Measurements from ENCODE around the gene RING1. TPM values are rescaled to one million over a fixed set of nuclear protein-coding genes. Genes with fewer than 3 reads are reported as not detected.

RING1 gene
- total RNA-seq, 1 donor from 2014 or later = 43.8 TPM

DNA sequence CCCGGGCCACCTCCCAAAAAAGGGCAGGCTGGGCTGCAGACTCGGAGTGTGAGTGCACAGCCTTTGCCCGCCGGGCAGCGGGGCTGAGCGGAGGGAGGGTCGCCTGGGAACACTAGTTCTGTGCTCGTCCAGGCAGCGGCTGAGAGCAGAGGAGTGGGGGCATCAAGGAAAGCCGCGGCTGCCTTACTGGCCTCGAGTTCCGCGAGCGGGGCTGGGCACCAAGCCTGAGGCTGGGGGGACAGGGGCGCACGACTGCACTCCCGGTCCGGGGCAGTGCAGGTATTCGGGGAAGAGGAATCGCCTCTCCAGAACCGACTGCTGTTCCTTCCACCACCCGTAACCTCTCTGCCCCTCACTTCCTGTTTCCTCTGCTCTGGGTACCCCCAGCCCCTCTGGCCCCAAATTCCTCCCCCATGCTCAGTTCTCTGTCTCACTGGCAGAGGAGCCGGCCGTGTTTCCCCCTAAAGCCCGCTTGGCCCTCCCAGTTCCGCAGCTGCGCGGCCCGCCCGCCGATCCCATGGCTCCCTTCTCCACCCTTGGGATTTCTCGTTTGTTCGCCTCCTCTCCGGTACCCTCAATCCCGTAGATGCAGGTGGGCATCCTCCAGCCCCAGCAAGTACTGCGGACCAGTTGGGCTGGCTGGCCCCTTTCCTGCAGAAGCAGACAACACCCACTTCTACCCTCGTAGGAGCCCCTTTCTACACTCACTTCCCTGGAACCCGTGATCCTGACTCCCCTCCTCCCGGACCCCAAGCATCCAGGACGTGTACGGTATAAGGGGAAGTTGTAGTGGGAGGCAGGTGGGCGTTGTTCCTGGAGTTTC, 5.1 kb downstream of the RING1 start:
- Mint-ChIP-seq H3K27ac (no peak overlapping the region), H3K4me3 (peak overlapping the region; percentile 67), H3K4me1 (peaks cover 26% of the 10 kb centered on the region), H3K9me3 (no peaks in the 10 kb centered on the region), H3K27me3 (peaks cover 34% of the 10 kb centered on the region), H3K36me3 (ENCODE audit: low read depth) (peaks cover 26% of the 10 kb centered on the region)
- ChIA-PET POLR2A (no interaction called here), CTCF (no interaction called here)
- intact Hi-C loops (cut with micrococcal nuclease) = no loop called here
- ATAC-seq (ENCODE audit: low read depth) = peak; percentile 9
- TF ChIP-seq, protein P1, sequence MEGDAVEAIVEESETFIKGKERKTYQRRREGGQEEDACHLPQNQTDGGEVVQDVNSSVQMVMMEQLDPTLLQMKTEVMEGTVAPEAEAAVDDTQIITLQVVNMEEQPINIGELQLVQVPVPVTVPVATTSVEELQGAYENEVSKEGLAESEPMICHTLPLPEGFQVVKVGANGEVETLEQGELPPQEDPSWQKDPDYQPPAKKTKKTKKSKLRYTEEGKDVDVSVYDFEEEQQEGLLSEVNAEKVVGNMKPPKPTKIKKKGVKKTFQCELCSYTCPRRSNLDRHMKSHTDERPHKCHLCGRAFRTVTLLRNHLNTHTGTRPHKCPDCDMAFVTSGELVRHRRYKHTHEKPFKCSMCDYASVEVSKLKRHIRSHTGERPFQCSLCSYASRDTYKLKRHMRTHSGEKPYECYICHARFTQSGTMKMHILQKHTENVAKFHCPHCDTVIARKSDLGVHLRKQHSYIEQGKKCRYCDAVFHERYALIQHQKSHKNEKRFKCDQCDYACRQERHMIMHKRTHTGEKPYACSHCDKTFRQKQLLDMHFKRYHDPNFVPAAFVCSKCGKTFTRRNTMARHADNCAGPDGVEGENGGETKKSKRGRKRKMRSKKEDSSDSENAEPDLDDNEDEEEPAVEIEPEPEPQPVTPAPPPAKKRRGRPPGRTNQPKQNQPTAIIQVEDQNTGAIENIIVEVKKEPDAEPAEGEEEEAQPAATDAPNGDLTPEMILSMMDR (IDR thresholded peaks at IDR 0.05) = no peak
- no peak for DNase-seq

DNA sequence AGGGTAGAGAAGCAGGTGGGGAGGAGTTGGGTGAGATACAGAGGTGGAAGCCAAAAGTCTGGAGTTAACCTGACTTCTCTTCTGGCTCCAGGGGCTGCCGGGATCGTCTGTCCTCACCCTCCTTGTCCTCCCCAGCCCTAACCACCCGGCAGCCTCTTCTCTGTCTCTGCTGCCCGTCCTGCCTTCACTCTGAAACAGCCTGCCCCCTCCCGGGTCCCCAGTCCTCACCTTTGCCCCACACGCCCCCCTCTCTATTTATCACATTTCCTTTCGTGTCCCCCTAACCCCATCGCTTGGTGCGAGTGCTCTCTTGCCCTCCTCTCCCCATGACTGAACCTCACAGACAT, 5.7 kb downstream of the RING1 start:
- H3K4me1 Mint-ChIP-seq = peaks cover 22% of the 10 kb centered on the region
- no peak for ATAC-seq (ENCODE audit: low read depth)
- no peaks in the 10 kb centered on the region for H3K9me3 Mint-ChIP-seq
- DNase-seq = no peak
- no peak overlapping the region for H3K27ac Mint-ChIP-seq
- ChIA-PET CTCF (no interaction called here), POLR2A (no interaction called here)
- peaks cover 38% of the 10 kb centered on the region for H3K27me3 Mint-ChIP-seq
- H3K4me3 Mint-ChIP-seq = peak overlapping the region; percentile 67
- TF ChIP-seq, protein P1 (IDR thresholded peaks at IDR 0.05) = no peak
- peaks cover 26% of the 10 kb centered on the region for H3K36me3 Mint-ChIP-seq (ENCODE audit: low read depth)
- intact Hi-C loops (cut with micrococcal nuclease) = no loop called here

DNA sequence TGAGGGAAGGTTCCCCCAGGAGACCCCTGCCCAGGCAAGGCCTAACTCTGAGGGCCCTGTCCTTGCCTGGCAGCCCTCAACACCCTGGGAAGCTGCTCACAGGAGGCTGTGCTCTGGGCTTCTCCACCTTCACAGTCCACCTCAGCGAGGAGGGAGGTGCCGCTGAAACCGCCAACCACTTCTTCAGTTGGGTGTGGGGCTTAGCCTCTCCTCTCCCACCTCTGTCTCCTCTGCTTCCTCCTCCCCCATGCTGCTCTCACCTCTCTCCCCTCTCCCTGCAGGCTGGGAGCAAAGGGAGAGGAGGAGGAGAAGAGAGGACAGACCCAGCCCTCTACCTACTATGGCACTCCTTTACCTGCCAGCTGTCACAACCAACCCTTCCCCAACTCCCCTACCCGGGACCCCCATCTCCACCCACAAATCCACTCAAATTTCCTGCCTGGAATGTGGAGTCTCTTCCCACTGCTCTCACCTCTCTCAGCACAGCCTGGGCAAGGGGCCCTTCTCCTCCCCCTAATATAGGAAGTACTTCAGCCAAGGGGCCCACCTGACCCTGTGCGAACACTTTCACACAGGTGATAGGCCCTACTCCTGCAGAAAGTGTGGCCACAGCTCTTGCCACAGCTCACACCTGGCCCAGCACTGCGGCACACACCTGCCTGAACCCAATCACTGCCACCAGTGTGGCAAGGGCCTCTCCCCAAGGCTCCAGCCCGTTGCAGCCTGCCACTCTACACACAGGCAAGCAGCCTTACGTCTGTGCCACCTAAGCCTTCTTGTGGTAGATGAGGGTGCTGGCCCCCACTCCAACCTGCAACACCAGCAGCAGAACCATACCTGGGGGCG, 7.2 kb downstream of the RING1 start:
- ATAC-seq (ENCODE audit: low read depth) (no peak), DNase-seq (no peak)
- TF ChIP-seq, protein P1 (IDR thresholded peaks at IDR 0.05) = no peak
- Mint-ChIP-seq H3K4me3 (no peak overlapping the region), H3K36me3 (ENCODE audit: low read depth) (peaks cover 15% of the 10 kb centered on the region), H3K4me1 (peaks cover 18% of the 10 kb centered on the region), H3K9me3 (no peaks in the 10 kb centered on the region), H3K27me3 (peaks cover 45% of the 10 kb centered on the region), H3K27ac (no peak overlapping the region)
- ChIA-PET CTCF (no interaction called here), POLR2A (no interaction called here)
- intact Hi-C loops (cut with micrococcal nuclease) = no loop called here

DNA sequence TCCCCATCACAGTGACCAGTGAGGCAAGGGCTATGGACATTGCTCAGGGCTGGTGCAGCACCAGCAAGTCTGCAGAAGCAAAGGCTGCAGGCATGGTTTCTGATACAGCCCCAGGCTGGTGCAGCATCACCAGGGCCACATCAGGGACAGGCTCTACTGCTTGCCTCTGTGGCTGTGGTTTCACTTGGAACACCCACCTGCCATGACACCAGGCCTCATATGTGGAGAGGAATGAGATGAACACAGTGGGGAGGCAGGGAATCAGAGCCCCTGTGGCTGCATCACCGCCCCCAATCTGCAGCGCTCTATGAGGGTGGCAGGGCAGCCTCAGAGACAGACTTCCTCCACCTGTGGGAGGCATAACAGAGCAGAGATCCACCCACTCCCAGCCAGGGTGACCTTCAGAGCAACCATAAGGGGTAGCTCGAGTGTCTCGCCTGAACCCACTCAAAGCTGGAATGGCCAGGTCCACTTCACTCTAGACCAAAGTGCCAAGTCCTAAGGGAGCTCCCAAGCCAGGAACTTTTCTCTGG, 7.9 kb downstream of the RING1 start:
- ATAC-seq (ENCODE audit: low read depth) = no peak
- POLR2A ChIA-PET = no interaction called here
- peaks cover 10% of the 10 kb centered on the region for H3K36me3 Mint-ChIP-seq (ENCODE audit: low read depth)
- H3K9me3 Mint-ChIP-seq = no peaks in the 10 kb centered on the region
- H3K4me3 Mint-ChIP-seq = no peak overlapping the region
- intact Hi-C loops (cut with micrococcal nuclease) = no loop called here
- no peak overlapping the region for H3K27ac Mint-ChIP-seq
- CTCF ChIA-PET = no interaction called here
- peaks cover 46% of the 10 kb centered on the region for H3K27me3 Mint-ChIP-seq
- DNase-seq = no peak
- peaks cover 18% of the 10 kb centered on the region for H3K4me1 Mint-ChIP-seq
- TF ChIP-seq, protein P1 (IDR thresholded peaks at IDR 0.05) = no peak

DNA sequence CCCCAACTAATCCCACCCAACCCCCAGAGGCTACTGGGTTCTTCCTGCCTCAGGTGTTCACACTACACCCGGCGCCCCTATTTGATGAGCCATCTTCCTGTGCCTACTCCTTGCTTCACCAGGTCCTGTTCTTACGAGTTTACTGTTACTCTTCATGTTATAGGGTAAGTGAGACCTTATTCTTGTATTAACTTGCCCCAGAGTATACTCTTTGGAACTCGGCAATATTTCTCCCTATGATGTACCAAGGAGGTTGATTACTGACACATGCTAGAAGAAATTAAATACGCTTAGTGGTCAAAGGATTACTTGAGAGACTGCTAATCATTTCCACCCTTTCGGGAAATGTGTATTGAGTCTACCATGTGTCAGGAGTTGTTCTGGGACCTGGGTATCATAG, 8.9 kb downstream of the RING1 start:
- intact Hi-C loops (cut with micrococcal nuclease) = no loop called here
- Mint-ChIP-seq H3K4me1 (peaks cover 18% of the 10 kb centered on the region), H3K4me3 (no peak overlapping the region), H3K27ac (no peak overlapping the region), H3K36me3 (ENCODE audit: low read depth) (peaks cover 2% of the 10 kb centered on the region), H3K9me3 (no peaks in the 10 kb centered on the region), H3K27me3 (peaks cover 53% of the 10 kb centered on the region)
- TF ChIP-seq, protein P1 (IDR thresholded peaks at IDR 0.05) = no peak
- DNase-seq (no peak), ATAC-seq (ENCODE audit: low read depth) (no peak)
- ChIA-PET POLR2A (no interaction called here), CTCF (no interaction called here)
